ENCODE data around the gene CFAP69. TPM values are rescaled to one million over a fixed set of nuclear protein-coding genes. Genes with fewer than 3 reads are reported as not detected.

CFAP69 gene
- total RNA-seq, 1 experiment from 2014 or later, result 15.0 TPM

DNA sequence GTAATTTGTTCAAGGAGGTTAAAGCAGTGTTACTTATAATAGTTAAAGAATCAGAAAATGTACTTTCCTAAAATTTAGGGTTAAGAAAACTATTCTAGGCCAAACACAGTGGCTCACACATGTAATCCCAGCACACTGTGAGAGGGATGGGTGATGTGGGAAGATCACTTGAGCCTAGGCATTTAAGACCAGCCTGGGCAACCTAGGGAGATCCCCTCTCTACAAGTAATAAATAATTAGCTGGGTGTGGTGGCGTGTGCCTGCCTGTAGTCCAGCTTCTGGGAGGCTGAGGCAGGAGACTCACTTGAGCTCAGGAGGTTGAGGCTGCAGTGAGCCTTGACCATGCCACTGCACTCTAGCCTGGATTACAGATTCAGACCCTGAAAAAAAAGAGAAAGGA, 37.0 kb upstream of the CFAP69 start:
- Histone ChIP-seq H3K27ac (no peak overlapping the region), H3K9me3 (ENCODE audit: insufficient read depth, low read depth) (no peaks in the 10 kb centered on the region), H3K4me3 (no peak overlapping the region), H3F3A (ENCODE audit: insufficient read depth, low read depth) (no peaks in the 10 kb centered on the region), H3K4me2 (no peak overlapping the region), H3K9me2 (ENCODE audit: insufficient read depth) (no peaks in the 10 kb centered on the region), H3K79me2 (ENCODE audit: low read depth) (no peaks in the 10 kb centered on the region), H4K20me1 (ENCODE audit: insufficient read depth) (no peaks in the 10 kb centered on the region), H2AFZ (no peak overlapping the region), H3K4me1 (replicated peaks; ENCODE audit: insufficient read depth) (peaks cover 9% of the 10 kb centered on the region), H3K36me3 (ENCODE audit: low read depth) (no peaks in the 10 kb centered on the region), H3K27me3 (ENCODE audit: insufficient read depth, low read depth) (no peaks in the 10 kb centered on the region)
- intact Hi-C loops (cut with micrococcal nuclease; ENCODE audit: unreplicated experiment), result no loop called here
- DNase-seq, result no peak
- no TSS peak for BruUV-seq (replicated peaks)
- POLR2A ChIA-PET (ENCODE audit: unreplicated experiment), result interaction anchor here (0.7 kb wide), 1 partner anchor 29 kb away, joined by 5 read pairs; no protein-coding TSS in a partner anchor
- TF ChIP-seq EZH2 (IDR thresholded peaks at IDR 0.05; ENCODE audit: low read depth), result no peak
- TF ChIP-seq, protein P1, sequence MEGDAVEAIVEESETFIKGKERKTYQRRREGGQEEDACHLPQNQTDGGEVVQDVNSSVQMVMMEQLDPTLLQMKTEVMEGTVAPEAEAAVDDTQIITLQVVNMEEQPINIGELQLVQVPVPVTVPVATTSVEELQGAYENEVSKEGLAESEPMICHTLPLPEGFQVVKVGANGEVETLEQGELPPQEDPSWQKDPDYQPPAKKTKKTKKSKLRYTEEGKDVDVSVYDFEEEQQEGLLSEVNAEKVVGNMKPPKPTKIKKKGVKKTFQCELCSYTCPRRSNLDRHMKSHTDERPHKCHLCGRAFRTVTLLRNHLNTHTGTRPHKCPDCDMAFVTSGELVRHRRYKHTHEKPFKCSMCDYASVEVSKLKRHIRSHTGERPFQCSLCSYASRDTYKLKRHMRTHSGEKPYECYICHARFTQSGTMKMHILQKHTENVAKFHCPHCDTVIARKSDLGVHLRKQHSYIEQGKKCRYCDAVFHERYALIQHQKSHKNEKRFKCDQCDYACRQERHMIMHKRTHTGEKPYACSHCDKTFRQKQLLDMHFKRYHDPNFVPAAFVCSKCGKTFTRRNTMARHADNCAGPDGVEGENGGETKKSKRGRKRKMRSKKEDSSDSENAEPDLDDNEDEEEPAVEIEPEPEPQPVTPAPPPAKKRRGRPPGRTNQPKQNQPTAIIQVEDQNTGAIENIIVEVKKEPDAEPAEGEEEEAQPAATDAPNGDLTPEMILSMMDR (conservative IDR thresholded peaks at IDR 0.05), result no peak
- CTCF ChIA-PET, result interaction anchor here (0.7 kb wide), 1 partner anchor 18 kb away, joined by 4 read pairs; no protein-coding TSS in a partner anchor

DNA sequence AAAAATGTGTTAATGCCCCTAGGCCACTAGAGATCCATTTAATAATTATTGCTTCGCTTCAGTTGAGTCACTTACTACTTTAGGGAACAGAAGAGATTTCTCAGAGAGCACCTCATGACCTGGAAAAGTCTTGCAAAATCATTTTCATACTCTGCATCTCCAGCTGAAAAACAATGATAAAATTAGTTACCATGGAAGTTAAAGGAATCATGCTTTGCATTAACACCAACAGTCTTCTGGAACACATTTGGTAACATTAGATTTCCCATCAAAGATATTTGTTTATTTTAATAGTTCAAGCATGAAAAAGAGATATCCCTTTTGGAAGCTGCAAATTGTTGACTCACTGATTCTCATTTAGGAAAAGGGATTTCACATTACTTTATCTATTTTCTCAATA, 35.2 kb upstream of the CFAP69 start:
- H3K9me2 ChIP-seq (ENCODE audit: insufficient read depth), result no peaks in the 10 kb centered on the region
- H3K27me3 ChIP-seq (ENCODE audit: insufficient read depth, low read depth), result no peaks in the 10 kb centered on the region
- TF ChIP-seq, protein P1 (conservative IDR thresholded peaks at IDR 0.05), result no peak
- no peak for TF ChIP-seq EZH2 (IDR thresholded peaks at IDR 0.05; ENCODE audit: low read depth)
- intact Hi-C loops (cut with micrococcal nuclease; ENCODE audit: unreplicated experiment), result loop anchor here (2.0 kb wide), 2 partner anchors 29 to 35 kb away; partner anchors contain the start of gene CFAP69
- ChIA-PET POLR2A (ENCODE audit: unreplicated experiment) (no interaction called here), CTCF (no interaction called here)
- no peak overlapping the region for H2AFZ ChIP-seq
- no TSS peak for BruUV-seq (replicated peaks)
- no peaks in the 10 kb centered on the region for H3K9me3 ChIP-seq (ENCODE audit: insufficient read depth, low read depth)
- no peak overlapping the region for H3K4me3 ChIP-seq
- H3K4me2 ChIP-seq, result no peak overlapping the region
- no peaks in the 10 kb centered on the region for H3K36me3 ChIP-seq (ENCODE audit: low read depth)
- no peaks in the 10 kb centered on the region for H4K20me1 ChIP-seq (ENCODE audit: insufficient read depth)
- no peaks in the 10 kb centered on the region for H3F3A ChIP-seq (ENCODE audit: insufficient read depth, low read depth)
- no peak overlapping the region for H3K27ac ChIP-seq
- no peaks in the 10 kb centered on the region for H3K79me2 ChIP-seq (ENCODE audit: low read depth)
- peak in 1 of 2 experiments; percentile 37 for DNase-seq
- peaks cover 9% of the 10 kb centered on the region for H3K4me1 ChIP-seq (replicated peaks; ENCODE audit: insufficient read depth)

DNA sequence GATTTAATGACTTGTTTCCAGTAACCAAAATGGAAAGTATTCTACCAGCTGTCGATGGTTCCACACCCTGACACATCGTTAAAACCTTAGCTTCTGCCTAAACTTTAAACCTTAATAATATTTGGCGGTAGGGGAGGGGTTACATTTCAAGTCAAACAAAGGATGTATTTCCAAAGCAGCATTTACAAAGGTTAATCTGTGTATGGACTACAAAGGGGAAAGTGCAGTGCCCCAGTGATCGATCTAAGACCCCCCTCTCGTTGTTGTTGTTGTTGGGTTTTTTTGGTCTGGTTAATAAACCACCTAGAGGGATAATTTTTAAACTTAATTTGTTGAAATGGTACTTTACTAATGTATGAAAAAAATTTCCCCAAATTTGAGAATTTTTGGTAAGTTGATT, 34.5 kb upstream of the CFAP69 start:
- DNase-seq, result no peak
- Histone ChIP-seq H3K36me3 (ENCODE audit: low read depth) (no peaks in the 10 kb centered on the region), H3K79me2 (ENCODE audit: low read depth) (no peaks in the 10 kb centered on the region), H3K9me2 (ENCODE audit: insufficient read depth) (no peaks in the 10 kb centered on the region), H3K4me1 (replicated peaks; ENCODE audit: insufficient read depth) (peaks cover 9% of the 10 kb centered on the region), H4K20me1 (ENCODE audit: insufficient read depth) (no peaks in the 10 kb centered on the region), H3K9me3 (ENCODE audit: insufficient read depth, low read depth) (no peaks in the 10 kb centered on the region), H3F3A (ENCODE audit: insufficient read depth, low read depth) (no peaks in the 10 kb centered on the region), H3K27me3 (ENCODE audit: insufficient read depth, low read depth) (no peaks in the 10 kb centered on the region), H3K4me2 (peak overlapping the region; percentile 97; the same call in 1 of the 2 replicates), H3K27ac (no peak overlapping the region), H2AFZ (no peak overlapping the region), H3K4me3 (no peak overlapping the region)
- POLR2A ChIA-PET (ENCODE audit: unreplicated experiment), result interaction anchor here (0.7 kb wide), 1 partner anchor 32 kb away, joined by 4 read pairs; no protein-coding TSS in a partner anchor
- intact Hi-C loops (cut with micrococcal nuclease; ENCODE audit: unreplicated experiment), result loop anchor here (2.0 kb wide), 2 partner anchors 30 to 34 kb away; partner anchors contain the start of gene CFAP69
- TF ChIP-seq EZH2 (IDR thresholded peaks at IDR 0.05; ENCODE audit: low read depth), result no peak
- TF ChIP-seq, protein P1 (conservative IDR thresholded peaks at IDR 0.05), result no peak
- CTCF ChIA-PET, result no interaction called here
- BruUV-seq (replicated peaks), result no TSS peak

All from PC-9 (cell line).